ENCODE results near the gene MRPL43. TPM values are rescaled to one million over a fixed set of nuclear protein-coding genes. Genes with fewer than 3 reads are reported as not detected.

MRPL43 gene
- total and polyA plus RNA-seq, 9 of the 15 experiments (the other 6 are each of a cell fraction or from before 2014, with no cell fraction given), result 15.1 to 63.7 (median 37.2) TPM

DNA sequence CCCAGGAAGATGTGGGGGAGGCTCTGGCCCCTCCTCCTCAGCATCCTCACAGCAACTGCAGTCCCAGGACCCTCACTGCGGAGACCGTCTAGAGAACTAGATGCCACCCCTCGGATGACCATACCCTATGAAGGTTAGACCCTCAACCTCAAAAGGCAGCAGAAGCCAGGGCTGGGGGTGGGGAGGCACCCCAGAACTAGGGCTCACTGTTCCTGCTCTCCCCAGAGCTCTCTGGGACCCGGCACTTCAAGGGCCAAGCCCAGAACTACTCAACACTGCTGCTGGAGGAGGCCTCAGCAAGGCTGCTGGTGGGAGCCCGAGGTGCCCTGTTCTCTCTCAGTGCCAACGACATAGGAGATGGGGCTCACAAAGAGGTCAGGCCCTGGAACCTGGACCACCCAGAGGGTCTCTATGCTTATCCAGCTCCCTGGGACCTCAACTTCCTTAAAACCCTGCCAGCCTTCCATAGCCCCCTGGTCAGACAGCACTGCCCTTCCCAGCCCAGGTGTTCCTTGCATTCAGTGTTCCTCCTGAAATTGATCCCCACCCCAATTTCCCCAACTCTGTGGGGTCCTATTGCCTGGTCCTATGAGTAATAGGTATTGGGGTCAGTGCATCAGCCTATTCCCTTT, 14.3 kb downstream of the MRPL43 start (continued):
- no peak for TF ChIP-seq TRIM25 (IDR thresholded peaks at IDR 0.05; ENCODE audit: borderline replicate concordance)
- TF ChIP-seq, protein P1, sequence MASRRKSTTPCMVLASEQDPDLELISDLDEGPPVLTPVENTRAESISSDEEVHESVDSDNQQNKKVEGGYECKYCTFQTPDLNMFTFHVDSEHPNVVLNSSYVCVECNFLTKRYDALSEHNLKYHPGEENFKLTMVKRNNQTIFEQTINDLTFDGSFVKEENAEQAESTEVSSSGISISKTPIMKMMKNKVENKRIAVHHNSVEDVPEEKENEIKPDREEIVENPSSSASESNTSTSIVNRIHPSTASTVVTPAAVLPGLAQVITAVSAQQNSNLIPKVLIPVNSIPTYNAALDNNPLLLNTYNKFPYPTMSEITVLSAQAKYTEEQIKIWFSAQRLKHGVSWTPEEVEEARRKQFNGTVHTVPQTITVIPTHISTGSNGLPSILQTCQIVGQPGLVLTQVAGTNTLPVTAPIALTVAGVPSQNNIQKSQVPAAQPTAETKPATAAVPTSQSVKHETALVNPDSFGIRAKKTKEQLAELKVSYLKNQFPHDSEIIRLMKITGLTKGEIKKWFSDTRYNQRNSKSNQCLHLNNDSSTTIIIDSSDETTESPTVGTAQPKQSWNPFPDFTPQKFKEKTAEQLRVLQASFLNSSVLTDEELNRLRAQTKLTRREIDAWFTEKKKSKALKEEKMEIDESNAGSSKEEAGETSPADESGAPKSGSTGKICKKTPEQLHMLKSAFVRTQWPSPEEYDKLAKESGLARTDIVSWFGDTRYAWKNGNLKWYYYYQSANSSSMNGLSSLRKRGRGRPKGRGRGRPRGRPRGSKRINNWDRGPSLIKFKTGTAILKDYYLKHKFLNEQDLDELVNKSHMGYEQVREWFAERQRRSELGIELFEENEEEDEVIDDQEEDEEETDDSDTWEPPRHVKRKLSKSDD (conservative IDR thresholded peaks at IDR 0.05; ENCODE audit: low read length), result no peak
- TF ChIP-seq HDAC3 (IDR thresholded peaks at IDR 0.05; ENCODE audit: borderline replicate concordance, partially characterized antibody), result no peak
- no peak for TF ChIP-seq CAMTA2 (CRISPR knock-in tag; conservative IDR thresholded peaks at IDR 0.05)
- TF ChIP-seq CBX8 (IDR thresholded peaks at IDR 0.05; ENCODE audit: borderline replicate concordance, extremely low read depth, low read depth, low read length, poor library complexity, severe bottlenecking), result no peak
